ENCODE data around the gene CFAP68. TPM values are rescaled to one million over a fixed set of nuclear protein-coding genes. Genes with fewer than 3 reads are reported as not detected.
"Not testable (repeated sequence)": the region's sequence is repeated elsewhere in the genome, so short reads cannot be mapped to it uniquely, and the experiment has no call there.

Gene CFAP68
- total and polyA plus RNA-seq, 7 donors: 9.1 to 44.3 (median 18.9) TPM

GRCh38 chr11:111926505-111927391, 47.4 kb downstream of the CFAP68 start:
- peaks cover 0 to 43% (median 38%) of the 10 kb centered on the region in 4 donors for H3K4me1 ChIP-seq
- TF ChIP-seq EP300 (IDR thresholded peaks at IDR 0.05) (peak in 2 of 4 donors; percentile 41 to 46), POLR2A (IDR thresholded peaks at IDR 0.05) (peak; percentile 69 to 76), POLR2AphosphoS5 (IDR thresholded peaks at IDR 0.05) (peak; percentile 77 to 84 (median 82)), CTCF (IDR thresholded peaks at IDR 0.05) (peak in 1 of 4 experiments; percentile 30)

GRCh38 chr11:111930472-111930871, 51.1 kb downstream of the CFAP68 start:
- H3K27me3 ChIP-seq: no peaks in the 10 kb centered on the region
- H3K27ac ChIP-seq: no peak overlapping the region
- no peak overlapping the region for H3K4me3 ChIP-seq
- no peaks in the 10 kb centered on the region for H3K36me3 ChIP-seq
- no peaks in the 10 kb centered on the region for H3K9me3 ChIP-seq
- DNase-seq: no peak
- TF ChIP-seq POLR2A (IDR thresholded peaks at IDR 0.05) (no peak), POLR2AphosphoS5 (IDR thresholded peaks at IDR 0.05) (no peak), EP300 (IDR thresholded peaks at IDR 0.05) (no peak), CTCF (IDR thresholded peaks at IDR 0.05) (no peak)
- peaks cover 0 to 28% (median 22%) of the 10 kb centered on the region in 4 donors for H3K4me1 ChIP-seq
- intact Hi-C loops (cut with DNase I): no loop called here
- WGBS, 2 donors: 16 to 59% methylated on average over 4 of the region's 4 CpGs

More at GRCh38 chr11:111926505-111927391, 47.4 kb downstream of the CFAP68 start:
- H3K36me3 ChIP-seq: no peaks in the 10 kb centered on the region
- peak overlapping the region; percentile 15 to 45 (median 40) for H3K4me3 ChIP-seq
- DNase-seq: peak; percentile 98
- H3K9me3 ChIP-seq: no peaks in the 10 kb centered on the region
- no peaks in the 10 kb centered on the region for H3K27me3 ChIP-seq
- intact Hi-C loops (cut with DNase I): loop anchor here (2.0 kb wide), 1 partner anchor 48 kb away; the partner anchor contains the start of genes CFAP68 and FDXACB1
- H3K27ac ChIP-seq: peak overlapping the region; percentile 87 to 92 (median 88)
- 1% methylated on average over 47 of the region's 47 CpGs for WGBS, 2 donors

GRCh38 chr11:111932611-111932950, 53.2 kb downstream of the CFAP68 start:
- Histone ChIP-seq H3K36me3 (no peaks in the 10 kb centered on the region), H3K9me3 (no peaks in the 10 kb centered on the region), H3K4me1 (peaks cover 0 to 26% (median 22%) of the 10 kb centered on the region in 4 donors), H3K4me3 (no peak overlapping the region), H3K27me3 (no peaks in the 10 kb centered on the region), H3K27ac (no peak overlapping the region)
- no peak for DNase-seq
- TF ChIP-seq POLR2A (IDR thresholded peaks at IDR 0.05) (no peak), EP300 (IDR thresholded peaks at IDR 0.05) (no peak), CTCF (IDR thresholded peaks at IDR 0.05) (no peak), POLR2AphosphoS5 (IDR thresholded peaks at IDR 0.05) (no peak)
- intact Hi-C loops (cut with DNase I): no loop called here
- WGBS, 2 donors: 83 to 86% methylated on average over 2 of the region's 2 CpGs

GRCh38 chr11:111933176-111933575, 53.8 kb downstream of the CFAP68 start:
- H3K9me3 ChIP-seq; H3K4me3 ChIP-seq; H3K27me3 ChIP-seq; DNase-seq; H3K27ac ChIP-seq; H3K36me3 ChIP-seq; intact Hi-C loops (cut with DNase I): not testable (repeated sequence)
- WGBS, 2 donors: 96% methylated on average over 14 of the region's 14 CpGs
- peaks cover 0 to 32% (median 26%) of the 10 kb centered on the region in 4 donors for H3K4me1 ChIP-seq

- Histone ChIP-seq H3K4me1 (peaks cover 0 to 38% (median 33%) of the 10 kb centered on the region in 4 donors), H3K27ac (peak overlapping the region in 2 of 4 donors; percentile 72 to 89), H3K9me3 (no peaks in the 10 kb centered on the region), H3K27me3 (no peaks in the 10 kb centered on the region), H3K36me3 (no peaks in the 10 kb centered on the region), H3K4me3 (no peak overlapping the region)
- intact Hi-C loops (cut with DNase I): no loop called here
- 83 to 89% methylated on average over 1 of the region's 1 CpG for WGBS, 2 donors
- DNase-seq: no peak
- TF ChIP-seq POLR2AphosphoS5 (IDR thresholded peaks at IDR 0.05) (no peak), EP300 (IDR thresholded peaks at IDR 0.05) (no peak), POLR2A (IDR thresholded peaks at IDR 0.05) (no peak), CTCF (IDR thresholded peaks at IDR 0.05) (no peak)
Measured at GRCh38 chr11:111933872-111934271, 54.5 kb downstream of the CFAP68 start.

Data from sigmoid colon (tissue), 7 donors.